ENCODE results near the gene RALGAPA2.
"Not testable (repeated sequence)": the region's sequence is repeated elsewhere in the genome, so short reads cannot be mapped to it uniquely, and the experiment has no call there.

Gene RALGAPA2

DNA sequence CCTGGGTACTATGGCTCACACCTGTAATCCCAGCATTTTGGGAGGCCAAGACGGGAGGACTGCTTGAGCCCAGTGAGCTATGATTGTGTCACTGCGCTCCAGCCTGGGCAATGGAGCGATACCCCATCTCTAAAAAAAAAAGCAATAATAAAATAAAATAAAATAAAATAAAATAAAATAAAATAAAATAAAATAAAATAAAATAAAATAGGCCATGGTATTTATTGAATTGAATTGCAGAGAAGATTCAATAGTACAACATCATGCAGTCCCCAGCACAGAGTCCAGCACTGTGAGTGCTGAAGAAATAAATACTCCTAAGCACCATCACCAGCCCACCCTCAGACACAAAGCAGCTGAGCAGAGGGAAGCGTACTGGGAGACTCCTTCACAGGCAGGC lies 144.7 kb downstream of the RALGAPA2 start:
- DNase-seq = no peak

DNA sequence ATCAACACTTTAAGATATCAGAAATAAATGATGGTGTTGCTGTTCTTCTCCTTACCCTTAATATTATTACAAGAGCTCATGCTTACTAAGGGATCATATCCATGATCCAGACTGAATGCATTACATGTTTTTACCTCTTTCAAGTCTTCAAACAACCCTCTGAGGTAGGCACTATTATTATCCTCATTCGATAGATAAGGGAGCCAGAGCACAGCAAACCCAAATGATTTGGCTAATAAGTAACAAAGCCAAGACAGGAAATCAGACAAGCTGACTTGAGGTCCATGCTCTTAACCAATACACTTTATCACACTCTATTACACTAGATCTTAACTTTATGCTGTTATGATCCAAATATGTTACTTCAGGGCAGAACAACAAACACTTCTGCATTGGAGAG lies 145.9 kb downstream of the RALGAPA2 start:
- no peak for DNase-seq

DNA sequence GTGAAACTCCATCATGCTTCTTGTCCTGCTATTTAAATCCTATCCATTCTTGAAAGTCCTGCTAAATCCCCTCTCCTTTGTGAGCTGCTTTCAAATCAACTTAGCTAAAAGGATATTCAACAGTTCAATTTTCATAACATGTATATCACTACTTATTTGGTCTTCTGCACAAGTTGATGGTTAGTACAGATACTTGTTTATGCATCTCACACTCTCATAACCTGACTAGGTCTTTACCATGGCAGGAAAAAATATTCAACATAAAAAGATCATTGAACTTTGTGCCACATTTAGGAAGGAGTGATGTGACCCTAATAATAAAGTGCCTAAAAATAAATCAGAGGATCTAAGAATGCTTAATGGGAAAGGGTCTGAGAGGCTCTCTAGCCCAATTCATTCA lies 148.2 kb downstream of the RALGAPA2 start:
- DNase-seq = no peak

DNA sequence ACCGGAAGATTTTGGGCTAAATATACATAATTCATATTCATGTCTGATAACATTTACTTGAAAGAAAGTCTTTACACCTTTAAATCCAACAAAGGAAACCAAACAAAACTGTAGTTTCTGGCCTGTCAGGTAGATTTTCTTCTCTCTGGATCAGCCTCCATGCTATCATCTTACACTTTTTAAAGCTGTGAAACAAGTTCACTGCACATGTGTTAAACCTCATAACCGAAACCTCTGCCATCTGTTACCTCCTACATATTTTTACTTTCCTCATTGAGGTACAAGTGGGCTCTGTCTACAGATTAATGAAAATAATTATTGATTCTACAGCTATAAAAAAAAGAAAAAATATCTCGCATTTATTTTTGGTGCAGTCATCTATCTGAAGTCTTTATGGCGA lies 149.9 kb downstream of the RALGAPA2 start:
- DNase-seq = no peak

DNA sequence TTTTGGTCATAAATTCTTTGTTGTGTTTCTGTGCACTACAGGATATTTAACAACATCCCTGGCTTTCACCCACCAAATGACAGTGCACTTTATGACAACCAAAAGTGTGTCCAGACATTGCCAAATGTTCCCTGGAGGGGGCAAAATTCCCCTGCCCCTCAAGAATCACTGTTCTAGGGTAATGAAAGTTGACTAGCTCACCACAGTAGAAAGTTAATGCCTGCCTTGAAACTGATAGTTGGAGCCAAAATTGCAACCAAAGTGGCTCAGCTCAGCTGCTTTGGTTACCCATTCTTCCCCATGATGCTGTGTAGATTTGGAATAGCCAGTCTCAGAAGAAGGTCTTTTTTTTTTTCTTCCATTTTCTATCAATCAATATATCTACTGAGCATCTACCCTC lies 150.6 kb downstream of the RALGAPA2 start:
- no peak for DNase-seq

DNA sequence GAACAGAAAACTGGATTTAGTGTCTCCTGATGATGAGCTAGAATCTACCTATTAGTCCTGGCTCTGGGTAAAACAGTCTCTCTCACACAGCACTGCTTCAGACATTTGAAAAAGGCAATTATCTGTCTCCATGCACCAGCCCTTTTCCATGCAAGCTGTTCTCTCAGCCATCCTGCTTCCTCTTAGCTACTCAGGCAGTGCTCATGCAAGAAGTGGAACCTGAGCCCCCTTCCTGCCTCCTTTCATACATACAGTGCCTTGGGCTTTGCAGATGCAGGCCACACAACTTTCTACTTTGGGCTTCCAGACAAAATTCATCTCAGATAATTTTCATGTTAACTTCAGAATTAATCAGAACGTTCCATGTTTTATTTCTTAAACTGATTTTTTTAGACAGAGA lies 151.3 kb downstream of the RALGAPA2 start:
- no peak for DNase-seq

DNA sequence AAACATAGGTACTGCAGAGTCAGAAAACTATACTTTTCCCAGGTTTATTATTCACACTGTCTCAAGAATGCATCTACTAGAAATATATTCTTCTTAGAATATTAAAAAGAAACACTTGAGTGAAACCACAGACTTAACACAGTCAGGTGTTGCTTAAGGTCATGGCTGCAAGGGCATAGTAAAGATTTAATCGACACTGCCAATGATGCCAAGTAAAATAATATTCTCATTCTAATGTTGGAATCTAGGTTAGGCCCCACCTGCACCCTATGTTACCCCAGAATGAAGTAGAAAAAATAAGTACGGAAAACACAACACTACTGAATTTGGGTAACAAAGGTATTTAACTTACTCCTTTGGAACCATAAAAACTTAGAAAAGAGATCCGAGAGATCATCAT lies 155.0 kb downstream of the RALGAPA2 start:
- no peak for DNase-seq

DNA sequence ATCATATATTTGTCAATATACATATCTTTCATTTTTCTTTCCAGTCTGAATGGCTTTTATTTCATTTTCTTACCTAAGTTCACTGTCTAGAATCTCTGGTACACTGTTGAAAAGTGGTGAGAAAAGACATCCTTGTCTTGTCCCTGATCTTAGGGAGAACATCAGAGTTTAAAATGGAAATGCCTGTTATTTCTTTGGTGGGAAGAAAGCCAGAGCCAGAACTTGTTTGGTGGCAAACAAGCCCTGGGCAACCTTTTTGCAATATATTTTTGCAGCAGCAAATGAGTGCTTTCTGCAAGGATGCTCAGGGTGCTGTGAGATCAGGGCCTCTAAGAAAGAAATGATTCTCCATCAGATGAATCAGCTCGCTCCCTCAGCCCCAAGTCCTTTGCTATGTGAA lies 156.6 kb downstream of the RALGAPA2 start:
- no peak for DNase-seq

DNA sequence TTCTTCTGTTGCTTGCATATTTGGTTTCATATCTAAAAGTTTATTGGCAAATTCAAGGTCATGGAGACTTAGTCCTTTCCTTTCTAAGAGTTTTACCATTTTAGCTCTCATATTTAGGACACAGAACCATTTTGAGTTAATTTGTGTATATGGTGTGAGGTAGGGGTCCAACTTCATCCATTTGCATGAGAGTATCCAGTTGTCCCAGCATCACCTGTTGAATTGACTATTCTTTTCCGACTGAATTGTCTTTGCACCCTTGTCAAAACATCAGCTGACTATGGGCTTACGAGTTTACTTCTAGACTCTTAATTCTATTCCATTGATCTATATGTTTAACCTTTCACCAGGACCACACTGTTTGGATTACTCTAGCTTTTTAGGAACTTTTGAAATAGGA lies 157.5 kb downstream of the RALGAPA2 start:
- no peak for DNase-seq

DNA sequence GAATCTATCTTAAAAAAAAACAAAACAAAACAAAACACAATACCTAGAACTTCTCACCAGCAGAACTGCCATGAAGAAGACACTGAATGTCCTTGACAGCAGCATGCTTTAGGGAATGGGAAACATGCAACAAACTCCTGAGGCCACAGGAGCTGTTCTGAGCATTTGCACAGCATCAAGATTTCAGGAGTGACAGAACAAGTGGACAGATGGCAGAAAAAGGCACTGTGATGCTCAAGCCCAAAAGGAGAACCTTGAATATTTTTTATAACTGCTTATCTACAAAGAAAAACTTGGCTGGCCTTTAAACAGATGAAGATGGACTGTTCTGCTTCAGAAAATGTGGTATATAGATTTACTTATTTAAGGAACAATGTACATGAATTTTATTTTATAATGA lies 158.9 kb downstream of the RALGAPA2 start:
- DNase-seq = no peak

DNA sequence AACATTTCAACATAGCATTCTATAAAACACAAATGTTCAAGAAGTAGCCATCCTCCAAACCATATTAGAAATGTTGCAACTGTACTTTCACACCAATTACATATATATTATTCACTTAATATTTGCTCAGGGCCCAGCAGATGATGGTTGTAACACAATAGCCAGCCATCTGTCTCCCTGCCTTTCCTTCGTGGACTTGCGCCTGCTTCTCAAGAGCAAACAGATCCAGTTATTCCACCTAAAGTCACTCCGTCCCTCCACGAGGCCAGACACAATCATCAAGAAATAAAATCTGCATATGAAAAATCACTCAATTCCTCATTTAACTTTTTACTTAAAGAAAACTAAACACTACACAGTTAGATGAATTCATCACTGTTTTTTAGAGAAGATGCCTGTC lies 160.4 kb downstream of the RALGAPA2 start:
- no peak for DNase-seq

DNA sequence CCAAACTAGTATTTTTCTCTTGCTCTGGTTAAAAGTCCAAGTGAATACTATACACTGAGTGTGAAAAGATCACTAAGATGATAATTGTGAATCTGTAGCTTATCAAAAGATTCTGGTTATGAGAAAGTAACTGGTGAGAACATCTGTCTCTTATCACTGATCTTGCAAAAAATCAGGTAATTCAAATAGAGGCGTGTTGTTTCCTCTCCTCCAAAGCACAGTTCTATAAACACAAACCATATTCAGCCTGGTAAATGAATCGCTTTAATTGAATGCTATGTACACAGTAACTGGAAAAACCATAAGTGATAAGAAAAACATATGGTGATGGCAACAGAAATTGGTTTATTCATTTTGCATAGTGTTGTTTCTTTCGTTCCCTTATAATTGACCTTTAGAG lies 161.0 kb downstream of the RALGAPA2 start:
- DNase-seq = no peak

DNA sequence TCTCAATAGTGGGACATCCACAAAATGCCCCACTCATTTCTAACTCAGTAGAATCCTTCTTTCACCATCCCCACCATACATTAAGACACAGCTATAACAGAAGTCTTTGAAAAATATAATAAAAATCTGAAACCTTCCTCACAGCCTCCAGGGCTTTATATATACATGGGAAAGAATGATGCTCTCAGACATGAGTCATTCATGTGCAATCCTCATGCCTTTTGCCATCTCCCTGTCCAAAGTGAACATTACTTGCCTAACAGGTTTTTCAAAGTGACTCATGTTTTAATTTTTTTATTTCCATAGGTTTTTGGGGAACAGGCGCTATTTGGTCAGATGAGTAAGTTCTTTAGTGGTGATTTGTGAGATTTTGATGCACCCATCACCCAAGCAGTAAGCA lies 162.7 kb downstream of the RALGAPA2 start:
- no peak for DNase-seq

DNA sequence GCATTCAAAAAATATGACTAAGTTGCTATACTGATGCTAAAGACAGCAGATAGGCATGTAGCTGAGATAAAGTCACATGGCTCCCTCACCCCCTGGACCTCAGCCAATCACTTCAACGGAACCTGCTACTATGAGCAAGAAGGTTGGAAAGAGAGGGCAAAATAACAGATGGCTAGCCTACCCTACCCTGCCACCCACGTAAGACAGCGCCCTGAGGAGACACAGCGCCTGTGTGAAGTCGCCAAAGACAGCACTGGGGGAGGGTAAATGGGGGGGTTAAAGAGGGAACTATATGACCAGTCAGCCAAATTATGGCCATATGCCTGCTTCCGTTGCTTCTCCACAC lies 163.2 kb downstream of the RALGAPA2 start:
- no peak for DNase-seq

DNA sequence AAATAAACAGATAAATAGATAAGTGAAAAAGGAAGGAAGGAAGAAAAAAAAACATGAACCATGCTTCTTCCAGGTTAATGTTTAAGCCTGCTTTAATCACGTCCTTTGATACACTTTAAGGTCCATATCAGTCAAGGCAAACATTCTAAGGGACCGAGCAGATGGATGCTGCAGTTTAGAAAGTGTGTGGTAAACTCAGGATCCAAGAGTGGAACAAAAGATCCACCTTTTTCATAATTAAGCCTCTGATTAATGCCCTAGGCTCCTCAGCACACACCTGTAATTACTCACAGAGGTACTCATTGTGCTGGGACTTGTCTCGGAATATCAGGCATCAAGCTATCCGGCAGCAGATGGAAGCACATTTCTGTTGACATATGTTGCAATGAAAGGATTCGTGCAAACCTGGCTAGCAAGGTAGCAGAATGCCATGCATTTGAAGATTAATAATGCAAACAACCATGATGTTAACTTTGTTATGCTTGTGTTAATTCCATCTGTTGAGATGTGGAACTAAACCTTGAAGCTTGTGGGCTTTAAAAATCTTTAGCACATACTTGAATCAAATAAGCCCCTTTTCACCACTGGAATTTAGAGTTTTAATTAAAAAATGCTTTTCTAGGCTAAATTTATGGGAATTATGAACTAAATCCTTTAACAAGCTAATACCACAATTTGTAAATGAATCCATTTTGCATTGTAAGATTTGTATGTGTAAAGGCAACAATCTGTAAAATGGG lies 163.7 kb downstream of the RALGAPA2 start:
- DNase-seq = no peak

DNA sequence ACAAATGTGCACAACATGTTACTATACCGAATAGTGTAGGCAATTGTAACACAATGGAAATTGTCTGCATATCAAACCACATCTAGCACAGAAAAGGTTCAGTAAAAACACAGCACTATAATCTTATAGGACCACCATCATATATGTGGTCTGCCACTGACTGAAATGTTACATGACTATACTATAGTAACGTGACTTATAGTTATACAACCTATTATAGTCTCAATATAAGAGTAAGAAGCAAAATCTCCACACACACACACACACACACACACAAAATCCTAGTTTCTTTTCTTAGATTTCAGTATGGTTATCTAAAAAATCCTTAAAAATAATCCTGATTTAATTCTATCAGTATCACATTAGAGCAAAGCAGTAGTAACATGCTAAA lies 164.6 kb downstream of the RALGAPA2 start:
- no peak for DNase-seq

DNA sequence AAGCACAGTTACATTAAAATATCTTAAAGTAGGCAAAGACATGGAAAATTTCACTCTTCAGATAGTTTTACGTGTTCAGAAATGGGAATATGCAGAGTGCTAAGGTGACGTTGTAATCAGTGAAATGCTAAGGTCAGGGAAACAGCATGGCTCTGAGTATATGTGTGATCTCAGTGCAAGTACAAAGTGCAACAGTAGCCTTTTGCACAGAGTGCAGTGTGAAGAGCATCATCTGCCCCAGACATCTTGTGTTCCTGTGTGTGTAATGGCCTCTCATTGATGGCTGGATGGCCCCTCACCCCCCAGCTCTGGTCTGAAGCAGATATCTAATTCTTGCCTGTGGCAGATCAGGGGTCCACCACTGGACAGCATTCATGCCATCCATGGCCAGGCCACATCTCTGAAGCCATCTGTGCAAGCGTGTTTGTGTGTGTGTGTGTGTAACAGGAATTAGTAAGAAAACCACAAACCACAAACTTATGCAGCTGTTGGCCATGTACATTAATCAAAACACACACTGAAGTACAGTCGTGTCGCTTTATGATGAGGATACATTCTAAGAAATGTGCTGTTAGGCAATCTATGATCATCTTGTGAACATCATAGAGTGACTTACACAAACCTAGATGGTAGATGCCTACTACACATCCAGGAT lies 165.1 kb downstream of the RALGAPA2 start:
- DNase-seq = no peak

DNA sequence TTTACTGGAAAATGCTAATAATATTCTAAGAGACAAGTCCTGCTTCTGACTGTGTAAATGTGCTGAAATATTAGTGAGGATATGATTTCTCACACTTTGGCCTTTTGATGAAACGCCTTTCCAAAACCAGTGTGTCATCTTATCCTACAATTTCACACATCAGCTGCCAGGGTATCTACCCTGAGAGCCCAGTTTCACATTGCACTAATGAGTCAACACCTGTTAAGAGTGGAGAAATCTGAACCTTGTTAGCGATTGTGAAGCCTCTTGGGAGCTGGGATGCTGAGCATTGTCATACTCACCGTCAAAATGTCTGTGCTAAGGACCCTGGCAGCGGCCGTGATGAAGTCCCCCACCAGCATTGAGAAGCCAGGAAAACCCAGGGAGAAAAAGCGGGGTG lies 166.0 kb downstream of the RALGAPA2 start:
- DNase-seq = no peak

DNA sequence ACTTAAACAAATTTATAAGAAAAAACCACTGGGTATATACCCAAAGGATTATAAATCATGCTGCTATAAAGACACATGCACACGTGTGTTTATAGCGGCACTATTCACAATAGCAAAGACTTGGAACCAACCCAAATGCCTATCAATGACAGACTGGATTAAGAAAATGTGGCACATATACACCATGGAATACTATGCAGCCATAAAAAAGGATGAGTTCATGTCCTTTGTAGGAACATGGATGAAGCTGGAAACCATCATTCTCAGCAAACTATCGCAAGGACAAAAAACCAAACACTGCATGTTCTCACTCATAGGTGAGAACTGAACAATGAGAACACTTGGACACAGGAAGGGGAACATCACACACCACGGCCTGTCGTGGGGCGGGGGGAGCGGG lies 169.1 kb downstream of the RALGAPA2 start:
- DNase-seq = not testable (repeated sequence)

DNA sequence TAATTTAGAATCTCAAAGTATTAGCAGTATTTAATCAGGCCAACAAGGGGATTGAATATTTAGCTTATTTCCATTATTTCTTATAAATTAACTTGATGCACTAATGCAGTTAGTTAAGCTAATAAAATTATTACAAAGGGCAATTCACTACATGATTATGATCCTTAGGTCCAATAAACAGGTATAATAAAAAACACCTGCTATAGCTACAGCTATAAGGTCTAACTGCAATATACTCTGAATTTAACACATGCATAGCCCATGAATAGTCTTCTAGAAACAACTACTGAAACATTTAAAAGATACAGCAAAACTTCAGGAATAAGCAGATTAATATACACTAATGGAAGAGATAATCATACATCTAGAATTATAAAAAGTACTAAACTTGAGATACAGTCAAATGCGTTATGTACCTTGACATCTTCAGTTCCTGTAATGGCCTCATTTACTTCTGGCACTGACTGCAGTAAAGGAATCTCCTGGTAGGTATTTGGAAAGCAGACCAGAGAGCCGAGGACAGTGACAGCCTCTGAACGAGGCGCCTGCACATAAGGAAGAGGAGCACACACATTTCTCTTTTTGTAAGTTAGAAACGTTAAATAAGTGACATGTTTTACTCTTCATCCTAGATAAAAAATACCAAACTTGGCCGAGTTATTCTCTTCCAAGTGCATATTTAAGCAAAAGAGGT lies 176.1 kb downstream of the RALGAPA2 start:
- DNase-seq = no peak

DNA sequence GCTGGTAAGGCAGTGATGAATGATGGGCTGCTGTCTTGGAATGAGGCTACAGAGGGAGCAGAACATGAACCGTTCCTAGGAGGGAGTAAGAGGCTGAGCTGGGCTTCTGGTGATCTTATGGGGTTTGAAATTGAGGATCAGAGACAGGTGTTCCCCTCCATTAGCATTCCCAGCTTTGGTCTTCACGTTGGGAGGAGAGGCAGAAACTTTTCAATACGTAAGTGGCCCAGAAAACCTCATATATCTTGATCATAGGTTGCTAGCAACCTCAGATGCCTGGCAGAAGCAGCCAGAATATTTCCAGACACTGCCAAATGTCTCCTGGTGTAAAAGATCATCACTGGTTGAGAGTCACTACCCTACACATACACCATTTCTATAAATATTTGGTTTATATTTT lies 177.4 kb downstream of the RALGAPA2 start:
- DNase-seq = no peak

DNA sequence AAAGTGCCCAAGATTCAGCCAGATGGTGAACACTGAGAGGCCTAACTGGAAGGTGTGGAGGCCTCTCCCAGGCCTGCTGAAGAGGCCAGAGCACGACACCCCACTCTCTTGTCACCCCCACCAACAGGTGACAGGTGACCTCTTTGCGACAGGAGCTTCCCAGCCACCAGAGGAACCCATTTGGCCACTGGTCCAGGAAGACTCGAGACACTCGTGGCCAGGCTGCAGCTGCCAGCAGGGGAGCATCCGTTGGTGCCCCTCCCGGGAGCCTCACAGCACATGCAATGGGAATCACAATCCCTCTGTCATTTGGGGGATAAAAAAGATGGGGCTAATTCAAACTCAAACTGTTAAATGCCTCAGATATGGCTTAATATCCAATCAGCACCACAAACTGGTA lies 181.2 kb downstream of the RALGAPA2 start:
- no peak for DNase-seq

DNA sequence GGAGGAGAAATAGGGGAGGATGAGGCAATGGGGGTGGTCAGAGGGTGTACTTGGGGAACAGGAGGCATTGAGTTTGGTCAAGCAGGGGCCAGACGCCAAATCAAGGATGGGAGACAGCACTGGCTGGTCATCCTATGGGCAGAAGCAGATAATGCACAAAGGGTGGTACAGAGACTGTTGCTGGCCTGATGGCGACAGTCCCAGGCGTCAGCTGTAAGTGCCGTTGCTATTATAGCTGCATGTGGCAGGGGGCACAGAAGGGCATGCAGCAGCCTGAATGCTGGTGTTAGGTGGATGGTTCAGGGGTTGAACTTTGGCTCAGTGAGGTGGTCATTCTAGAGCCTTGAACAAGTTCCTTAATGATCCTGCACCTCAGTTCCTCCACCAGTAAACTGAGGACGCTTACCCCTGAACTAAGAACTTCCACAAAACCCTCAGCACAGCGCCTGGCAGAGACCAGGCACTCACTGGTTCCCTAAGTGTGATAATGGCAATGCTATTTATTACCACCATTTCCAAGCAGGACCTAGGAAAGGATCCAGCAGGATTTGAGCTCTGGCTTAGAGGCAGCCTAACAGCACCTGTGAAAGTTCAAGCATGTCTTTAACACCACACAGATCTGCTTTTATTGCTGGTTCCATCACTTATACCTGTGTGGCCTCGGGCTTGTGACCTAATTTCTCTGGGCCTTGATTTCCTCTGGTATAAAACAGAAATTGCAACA lies 181.9 kb downstream of the RALGAPA2 start:
- no peak for DNase-seq

DNA sequence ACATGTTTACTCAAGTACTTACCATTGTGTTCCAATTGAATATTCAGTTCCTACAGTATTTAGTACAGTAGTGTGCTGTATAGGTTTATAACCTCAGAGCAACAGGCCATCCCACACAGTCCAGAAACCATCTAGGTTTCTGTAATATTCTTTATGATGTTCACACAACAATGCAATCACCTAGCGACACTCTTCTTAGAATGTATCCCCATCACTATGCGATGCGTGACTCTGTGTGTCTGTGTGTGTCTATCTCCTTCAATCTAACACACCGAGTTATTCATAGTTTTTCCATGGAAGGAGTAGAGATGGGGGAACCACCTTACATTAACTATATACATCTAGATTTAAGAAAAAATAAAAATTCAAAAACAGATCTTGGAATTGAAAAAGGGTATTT lies 182.8 kb downstream of the RALGAPA2 start:
- no peak for DNase-seq

Data from bone marrow (tissue), 2 donors.